ENCODE data around the gene ZFP62.

DNA sequence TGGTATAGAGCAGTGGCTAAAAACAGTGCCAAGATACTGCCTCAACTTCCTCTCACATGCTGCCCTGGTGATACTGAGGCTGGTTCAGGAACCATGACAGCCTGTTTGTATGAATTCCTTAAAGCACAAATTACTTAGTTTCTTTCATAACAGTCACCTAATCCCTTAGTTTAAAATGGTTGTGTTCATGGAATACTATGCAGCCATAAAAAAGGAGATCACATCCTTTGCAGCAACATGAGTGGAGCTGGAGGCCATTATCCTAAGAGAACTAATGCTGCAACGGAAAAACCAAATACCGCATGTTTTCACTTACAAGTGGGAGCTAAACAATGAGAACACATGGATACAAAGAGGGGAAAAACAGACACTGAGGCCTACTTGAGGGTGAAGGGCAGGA is 21.8 kb downstream of the ZFP62 start:
- TF ChIP-seq, protein P1, sequence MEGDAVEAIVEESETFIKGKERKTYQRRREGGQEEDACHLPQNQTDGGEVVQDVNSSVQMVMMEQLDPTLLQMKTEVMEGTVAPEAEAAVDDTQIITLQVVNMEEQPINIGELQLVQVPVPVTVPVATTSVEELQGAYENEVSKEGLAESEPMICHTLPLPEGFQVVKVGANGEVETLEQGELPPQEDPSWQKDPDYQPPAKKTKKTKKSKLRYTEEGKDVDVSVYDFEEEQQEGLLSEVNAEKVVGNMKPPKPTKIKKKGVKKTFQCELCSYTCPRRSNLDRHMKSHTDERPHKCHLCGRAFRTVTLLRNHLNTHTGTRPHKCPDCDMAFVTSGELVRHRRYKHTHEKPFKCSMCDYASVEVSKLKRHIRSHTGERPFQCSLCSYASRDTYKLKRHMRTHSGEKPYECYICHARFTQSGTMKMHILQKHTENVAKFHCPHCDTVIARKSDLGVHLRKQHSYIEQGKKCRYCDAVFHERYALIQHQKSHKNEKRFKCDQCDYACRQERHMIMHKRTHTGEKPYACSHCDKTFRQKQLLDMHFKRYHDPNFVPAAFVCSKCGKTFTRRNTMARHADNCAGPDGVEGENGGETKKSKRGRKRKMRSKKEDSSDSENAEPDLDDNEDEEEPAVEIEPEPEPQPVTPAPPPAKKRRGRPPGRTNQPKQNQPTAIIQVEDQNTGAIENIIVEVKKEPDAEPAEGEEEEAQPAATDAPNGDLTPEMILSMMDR (IDR thresholded peaks at IDR 0.05; ENCODE audit: low read length), result no peak
- no peak for TF ChIP-seq EZH2 (IDR thresholded peaks at IDR 0.05; ENCODE audit: borderline replicate concordance, low read length)

Measured in OCI-LY1 (cell line).